Omental fat pad (tissue), 4 donors: ENCODE measurements around the gene STXBP3. TPM values are rescaled to one million over a fixed set of nuclear protein-coding genes. Genes with fewer than 3 reads are reported as not detected.

ENCODE experiments used
- ATAC-seq: fragments of 150-250 bp; one replicate; pipeline ENCODE4 v1.9.1; 2016; ENCODE audit warnings: mild to moderate bottlenecking, moderate library complexity; ENCODE audit not compliant: low FRiP score
- DNase-seq: peaks from one replicate; pipeline ENCODE4 v3.0.0-alpha.2; 2019; ENCODE audit warnings: low spot score
- total RNA-seq, 4 donors: library from RNA; depleted of rRNA; stranded (reverse); fragments of >200 nt; gene quantifications; one replicate each; pipeline ENCODE4 v1.1.0, GENCODE V29; 2016
- TF ChIP-seq, protein P1 (sequence below), 3 donors: fragments of 450-650 bp; IDR thresholded peaks; one replicate each; pipeline ENCODE4 v1.5.1; 2016 to 2017; ENCODE audit warnings: antibody characterized with exemption in 3 of 3, mild to moderate bottlenecking in 3 of 3, moderate library complexity in 2 of 3

Gene STXBP3
- total RNA-seq, 4 donors from 2014 or later: 38.3 to 103 (median 52.8) TPM

DNA sequence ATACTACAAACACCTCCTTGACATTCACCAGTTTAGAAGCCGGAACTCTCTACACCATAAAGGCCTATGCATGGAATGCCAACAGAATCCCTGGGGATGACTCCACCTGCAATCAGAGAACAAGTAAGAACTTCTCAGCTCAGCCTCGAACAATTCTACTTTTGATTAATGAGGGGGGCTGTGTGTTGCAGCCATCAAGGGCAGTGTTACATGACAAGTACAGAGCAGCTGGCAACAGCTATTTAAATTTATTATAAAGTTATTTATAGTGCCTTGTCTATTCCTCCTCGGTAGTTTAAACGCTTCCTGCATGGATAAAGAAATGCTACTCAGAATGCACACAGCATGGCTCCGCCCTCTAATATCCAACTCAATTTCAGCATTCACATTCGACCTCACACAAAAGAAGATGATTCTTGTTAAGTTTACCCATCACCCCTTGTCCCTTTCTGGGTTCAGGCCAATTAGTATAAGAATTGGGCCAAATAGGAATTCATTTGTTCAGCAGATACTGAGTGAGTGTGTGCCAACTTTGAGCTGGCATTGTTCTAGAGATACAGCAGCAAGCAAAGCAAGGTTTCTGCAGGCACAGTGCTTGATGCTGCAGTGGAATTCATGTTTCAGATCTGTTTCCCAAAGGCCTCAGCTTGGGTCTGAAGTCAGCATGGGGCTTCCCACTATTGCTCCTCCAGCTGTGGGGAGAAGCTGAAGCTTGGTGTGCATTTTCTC is 27.4 kb upstream of the STXBP3 start:
- TF ChIP-seq, protein P1, sequence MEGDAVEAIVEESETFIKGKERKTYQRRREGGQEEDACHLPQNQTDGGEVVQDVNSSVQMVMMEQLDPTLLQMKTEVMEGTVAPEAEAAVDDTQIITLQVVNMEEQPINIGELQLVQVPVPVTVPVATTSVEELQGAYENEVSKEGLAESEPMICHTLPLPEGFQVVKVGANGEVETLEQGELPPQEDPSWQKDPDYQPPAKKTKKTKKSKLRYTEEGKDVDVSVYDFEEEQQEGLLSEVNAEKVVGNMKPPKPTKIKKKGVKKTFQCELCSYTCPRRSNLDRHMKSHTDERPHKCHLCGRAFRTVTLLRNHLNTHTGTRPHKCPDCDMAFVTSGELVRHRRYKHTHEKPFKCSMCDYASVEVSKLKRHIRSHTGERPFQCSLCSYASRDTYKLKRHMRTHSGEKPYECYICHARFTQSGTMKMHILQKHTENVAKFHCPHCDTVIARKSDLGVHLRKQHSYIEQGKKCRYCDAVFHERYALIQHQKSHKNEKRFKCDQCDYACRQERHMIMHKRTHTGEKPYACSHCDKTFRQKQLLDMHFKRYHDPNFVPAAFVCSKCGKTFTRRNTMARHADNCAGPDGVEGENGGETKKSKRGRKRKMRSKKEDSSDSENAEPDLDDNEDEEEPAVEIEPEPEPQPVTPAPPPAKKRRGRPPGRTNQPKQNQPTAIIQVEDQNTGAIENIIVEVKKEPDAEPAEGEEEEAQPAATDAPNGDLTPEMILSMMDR (IDR thresholded peaks at IDR 0.05): no peak
- no peak for ATAC-seq
- DNase-seq: no peak

DNA sequence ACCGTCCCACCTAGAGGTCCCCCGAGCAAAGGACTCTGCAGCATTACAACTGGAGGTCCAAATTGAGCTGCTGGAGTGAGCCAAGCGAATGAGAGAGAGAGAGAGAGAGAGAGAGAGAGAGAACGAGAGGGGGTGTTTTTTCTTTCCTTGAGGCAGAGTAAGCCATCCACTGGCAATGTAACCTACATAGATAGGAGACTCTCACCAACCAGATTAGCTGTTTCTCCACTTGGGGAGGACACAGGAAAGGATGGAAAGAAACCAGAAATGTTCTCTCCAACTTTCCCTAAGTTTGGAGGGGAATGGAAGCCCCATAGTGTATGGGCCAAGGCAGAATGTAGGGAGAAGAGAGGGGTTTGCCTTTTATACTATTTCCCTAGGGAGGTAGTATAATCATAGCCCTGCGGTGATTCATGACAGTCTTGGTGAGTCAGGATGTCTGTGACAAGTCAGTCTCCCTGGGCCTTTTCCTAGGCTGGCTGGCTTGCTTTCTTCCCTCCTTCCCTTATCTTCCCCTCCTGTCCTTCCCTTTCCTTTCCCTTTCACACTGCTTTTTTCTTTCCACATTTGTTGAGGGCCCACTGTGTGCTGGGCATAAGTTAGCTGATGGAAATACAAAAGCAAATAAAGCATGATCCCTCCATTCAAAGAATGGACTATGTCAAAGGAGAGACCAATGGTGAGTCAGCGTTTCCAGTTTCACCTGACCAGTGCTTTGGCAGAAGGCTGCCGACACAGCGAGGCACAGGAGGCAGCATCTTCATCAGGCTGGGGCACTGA is 26.6 kb upstream of the STXBP3 start:
- no peak for ATAC-seq
- TF ChIP-seq, protein P1 (IDR thresholded peaks at IDR 0.05): no peak
- no peak for DNase-seq

DNA sequence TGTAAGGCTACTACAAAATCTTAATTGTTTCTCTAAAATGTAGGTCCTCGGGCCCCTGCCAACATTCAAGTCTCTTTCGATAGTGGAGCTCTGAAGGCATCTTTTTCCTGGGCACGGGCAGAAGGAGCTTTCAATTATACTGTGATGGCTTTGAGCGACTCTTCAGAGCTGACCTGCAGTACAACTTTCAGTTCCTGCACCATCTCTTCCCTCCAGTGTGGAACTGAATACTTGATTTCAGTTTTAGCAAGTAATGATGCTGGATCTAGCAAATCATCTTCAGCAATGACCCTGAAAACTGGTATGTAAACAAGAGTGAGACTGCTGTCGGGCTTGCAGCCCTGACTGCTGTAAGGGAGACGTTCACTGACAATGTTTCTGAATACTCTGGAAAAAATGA is 24.2 kb upstream of the STXBP3 start:
- no peak for ATAC-seq
- no peak for DNase-seq
- TF ChIP-seq, protein P1 (IDR thresholded peaks at IDR 0.05): no peak

DNA sequence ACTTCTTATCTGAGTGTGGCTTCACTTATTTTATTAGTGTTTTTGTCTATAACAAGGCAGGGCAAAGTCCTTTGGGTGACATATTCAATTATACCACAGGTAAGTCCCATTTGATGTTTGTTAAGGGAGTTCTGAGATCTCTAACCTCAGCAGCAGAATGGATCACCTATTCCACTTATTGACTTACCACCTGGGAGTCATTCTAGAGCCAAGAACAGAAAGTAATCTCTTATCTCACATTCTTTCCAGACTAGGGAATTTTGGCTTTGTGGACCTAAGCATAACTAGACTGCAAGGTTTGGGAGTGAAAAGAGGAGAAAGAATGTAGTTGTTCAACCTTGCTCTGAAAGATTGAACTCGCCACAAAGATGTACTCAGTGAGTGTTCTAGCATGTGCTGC is 20.6 kb upstream of the STXBP3 start:
- no peak for DNase-seq
- ATAC-seq: no peak
- TF ChIP-seq, protein P1 (IDR thresholded peaks at IDR 0.05): no peak

DNA sequence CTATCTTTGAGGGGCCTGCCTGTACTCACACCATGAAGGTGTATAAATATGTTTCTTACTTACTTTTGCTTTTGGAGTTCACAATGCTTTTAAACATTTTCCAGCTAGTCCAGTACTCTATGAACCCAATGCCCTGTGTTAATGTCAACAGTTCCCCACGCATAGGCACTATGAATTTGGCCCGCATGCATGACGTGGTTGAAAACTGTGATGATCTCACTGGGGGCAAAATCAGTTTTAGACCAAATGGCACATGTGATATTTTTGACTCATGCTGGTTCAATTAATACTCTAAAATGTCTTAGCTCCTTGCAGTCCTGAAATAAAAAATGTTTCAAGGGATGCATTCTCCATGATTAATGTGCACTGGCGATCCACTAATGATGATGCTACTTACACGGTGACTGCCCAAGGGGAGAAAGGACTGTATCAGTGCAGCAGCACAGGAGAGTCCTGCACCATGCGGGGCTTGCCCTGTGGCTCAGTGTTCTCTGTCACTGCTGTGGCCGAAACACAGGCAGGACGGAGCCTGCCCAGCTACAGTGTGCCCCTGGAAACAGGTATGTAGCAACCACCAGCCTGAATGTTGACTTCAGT is 18.0 kb upstream of the STXBP3 start:
- DNase-seq (no peak), ATAC-seq (no peak)
- TF ChIP-seq, protein P1 (IDR thresholded peaks at IDR 0.05): no peak

DNA sequence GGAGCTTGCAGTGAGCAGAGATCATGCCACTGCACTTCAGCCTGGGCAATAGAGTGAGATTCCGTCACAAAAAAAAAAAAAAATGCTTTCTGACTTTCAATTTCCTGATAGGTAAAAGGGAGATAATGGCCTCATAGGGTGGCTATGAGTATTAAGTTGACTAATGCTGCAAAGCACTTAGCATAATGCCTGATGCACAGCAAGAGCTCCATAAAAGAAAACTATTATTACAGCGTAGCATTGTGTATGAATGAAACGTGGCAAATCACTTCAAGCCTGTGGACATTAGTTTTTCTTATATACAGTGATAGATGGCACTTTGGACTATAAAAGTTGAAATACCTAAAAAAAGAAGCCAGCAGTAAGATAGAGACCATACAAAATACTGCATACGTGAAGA is 17.0 kb upstream of the STXBP3 start:
- ATAC-seq: no peak
- TF ChIP-seq, protein P1 (IDR thresholded peaks at IDR 0.05): no peak
- DNase-seq: no peak
